H1 (cell line): ENCODE data around the gene APOA4. TPM values are rescaled to one million over a fixed set of nuclear protein-coding genes. Genes with fewer than 3 reads are reported as not detected.

Source experiments
- JUN ChIP-seq: IDR thresholded peaks from 2 replicates; pipeline ENCODE4 v1.6.1; 2011; ENCODE audit warnings: low read depth, mild to moderate bottlenecking, improper control_type of control experiment, low read length
- NANOG ChIP-seq: IDR thresholded peaks from 2 replicates; pipeline ENCODE4 v1.6.1; 2011; ENCODE audit warnings: low read length, low read depth, mild to moderate bottlenecking, inconsistent platforms; ENCODE audit not compliant: insufficient read depth, poor library complexity, severe bottlenecking
- POU5F1 ChIP-seq: IDR thresholded peaks from 2 replicates; pipeline ENCODE4 v1.6.1; 2011; ENCODE audit warnings: low read depth, mild to moderate bottlenecking, low read length, moderate library complexity
- RAD21 ChIP-seq, 2 experiments: IDR thresholded peaks in 1 of 2; conservative IDR thresholded peaks in 1 of 2; 2 replicates each; pipeline ENCODE4 v1.6.1; 2011; ENCODE audit warnings: low read depth in 2 of 2, low read length in 2 of 2, improper control_type of control experiment in 1 of 2, inconsistent platforms in 1 of 2, mild to moderate bottlenecking in 1 of 2, moderate library complexity in 1 of 2
- SP1 ChIP-seq: IDR thresholded peaks from 2 replicates; pipeline ENCODE4 v1.6.1; 2011; ENCODE audit warnings: low read depth, low read length
- SP2 ChIP-seq: IDR thresholded peaks from 2 replicates; pipeline ENCODE4 v1.6.1; 2012; ENCODE audit warnings: mild to moderate bottlenecking, low read length, inconsistent platforms
- TAF7 ChIP-seq: optimal IDR thresholded peaks from 2 replicates; pipeline ENCODE3; 2011; ENCODE audit warnings: low read depth, mild to moderate bottlenecking, inconsistent platforms, low read length, moderate library complexity, borderline replicate concordance
- TCF12 ChIP-seq: IDR thresholded peaks from 2 replicates; pipeline ENCODE4 v1.6.1; 2011; ENCODE audit warnings: low read depth, mild to moderate bottlenecking, low read length
- polyA plus RNA-seq, 7 experiments: library from polyadenylated mRNA; depleted of rRNA in 3 of 7; stranded (reverse) in 5 of 7; unstranded in 2 of 7; fragments of >200 nt in 5 of 7; fragments of 200-250 nt in 2 of 7; gene quantifications; 1 replicate in 5 of 7; 2 replicates in 1 of 7; 4 replicates in 1 of 7; pipeline versions ENCODE4 v1.2.1 to v1.2.3, GENCODE V29; 2011 to 2013; ENCODE audit warnings: missing spikeins in 2 of 7, mixed read lengths in 2 of 7
- total RNA-seq: library from RNA; stranded (reverse); fragmentation: NEBNext Ultra II Directional; extraction: Animal tissue kit (Norgen Biotek cat#: 25700); gene quantifications from 2 replicates; pipeline ENCODE4 v1.2.1, GENCODE V29; 2021
- TF ChIP-seq, protein P1 (sequence below): IDR thresholded peaks from 2 replicates; pipeline ENCODE4 v1.6.1; 2012; ENCODE audit warnings: inconsistent platforms
- TF ChIP-seq, protein P2 (sequence below), 3 experiments: IDR thresholded peaks; 1 replicate in 2 of 3; 2 replicates in 1 of 3; pipeline versions ENCODE4 v1.5.1 to v1.6.1; 2011; ENCODE audit warnings: low read length in 3 of 3, mild to moderate bottlenecking in 3 of 3, inconsistent platforms in 2 of 3, low read depth in 1 of 3, moderate library complexity in 1 of 3; ENCODE audit not compliant: insufficient read depth in 1 of 3; ENCODE audit errors: control extremely low read depth in 1 of 3

Gene APOA4
- total and polyA plus RNA-seq, 2 of the 8 experiments (the other 6 are each of a cell fraction or from before 2014, with no cell fraction given) = not detected

DNA sequence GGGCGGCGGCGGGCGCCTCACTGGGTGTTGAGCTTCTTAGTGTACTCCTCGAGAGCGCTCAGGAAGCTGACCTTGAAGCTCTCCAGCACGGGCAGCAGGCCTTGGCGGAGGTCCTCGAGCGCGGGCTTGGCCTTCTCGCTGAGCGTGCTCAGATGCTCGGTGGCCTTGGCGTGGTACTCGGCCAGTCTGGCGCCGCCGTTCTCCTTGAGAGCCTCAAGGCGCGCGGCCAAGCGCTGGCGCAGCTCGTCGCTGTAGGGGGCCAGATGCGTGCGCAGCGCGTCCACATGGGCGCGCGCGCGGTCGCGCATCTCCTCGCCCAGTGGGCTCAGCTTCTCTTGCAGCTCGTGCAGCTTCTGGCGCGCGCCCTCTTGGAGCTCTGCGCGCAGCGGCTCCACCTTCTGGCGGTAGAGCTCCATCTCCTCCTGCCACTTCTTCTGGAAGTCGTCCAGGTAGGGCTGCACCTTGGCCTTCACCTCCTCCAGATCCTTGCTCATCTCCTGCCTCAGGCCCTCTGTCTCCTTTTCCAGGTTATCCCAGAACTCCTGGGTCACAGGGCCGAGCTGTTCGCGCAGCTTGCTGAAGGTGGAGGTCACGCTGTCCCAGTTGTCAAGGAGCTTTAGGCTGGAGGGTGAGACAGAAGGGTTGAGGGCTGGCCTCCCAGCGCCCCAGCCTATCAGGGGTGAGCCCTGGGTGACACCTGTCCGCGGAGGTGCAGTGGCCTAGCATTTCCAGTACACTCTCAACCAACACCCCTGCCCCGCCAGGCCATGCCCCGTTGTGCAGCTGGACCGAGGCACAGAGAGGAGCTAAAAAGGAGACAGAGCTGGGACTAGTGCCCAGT, 12.9 kb upstream of the APOA4 start (continued):
- TF ChIP-seq, protein P1, sequence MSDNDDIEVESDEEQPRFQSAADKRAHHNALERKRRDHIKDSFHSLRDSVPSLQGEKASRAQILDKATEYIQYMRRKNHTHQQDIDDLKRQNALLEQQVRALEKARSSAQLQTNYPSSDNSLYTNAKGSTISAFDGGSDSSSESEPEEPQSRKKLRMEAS = peak; percentile 87; the same call in 1 of the 2 replicates
- TF ChIP-seq SP2 (no peak), TAF7 (no peak), SP1 (no peak), TCF12 (no peak), JUN (no peak), RAD21 (IDR thresholded peaks at IDR 0.05 in 1 of 2, conservative IDR thresholded peaks at IDR 0.05 in 1 of 2; ENCODE audit: low read depth in 2 of 2, low read length in 2 of 2) (peak; percentile 65 to 72), NANOG (no peak), POU5F1 (no peak)
- TF ChIP-seq, protein P2, sequence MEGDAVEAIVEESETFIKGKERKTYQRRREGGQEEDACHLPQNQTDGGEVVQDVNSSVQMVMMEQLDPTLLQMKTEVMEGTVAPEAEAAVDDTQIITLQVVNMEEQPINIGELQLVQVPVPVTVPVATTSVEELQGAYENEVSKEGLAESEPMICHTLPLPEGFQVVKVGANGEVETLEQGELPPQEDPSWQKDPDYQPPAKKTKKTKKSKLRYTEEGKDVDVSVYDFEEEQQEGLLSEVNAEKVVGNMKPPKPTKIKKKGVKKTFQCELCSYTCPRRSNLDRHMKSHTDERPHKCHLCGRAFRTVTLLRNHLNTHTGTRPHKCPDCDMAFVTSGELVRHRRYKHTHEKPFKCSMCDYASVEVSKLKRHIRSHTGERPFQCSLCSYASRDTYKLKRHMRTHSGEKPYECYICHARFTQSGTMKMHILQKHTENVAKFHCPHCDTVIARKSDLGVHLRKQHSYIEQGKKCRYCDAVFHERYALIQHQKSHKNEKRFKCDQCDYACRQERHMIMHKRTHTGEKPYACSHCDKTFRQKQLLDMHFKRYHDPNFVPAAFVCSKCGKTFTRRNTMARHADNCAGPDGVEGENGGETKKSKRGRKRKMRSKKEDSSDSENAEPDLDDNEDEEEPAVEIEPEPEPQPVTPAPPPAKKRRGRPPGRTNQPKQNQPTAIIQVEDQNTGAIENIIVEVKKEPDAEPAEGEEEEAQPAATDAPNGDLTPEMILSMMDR (IDR thresholded peaks at IDR 0.05; ENCODE audit: control extremely low read depth in 1 of 3, insufficient read depth in 1 of 3, low read depth in 1 of 3, low read length in 3 of 3) = peak; percentile 74 to 77 (median 76)
